Neural cell (in vitro differentiated cells): ENCODE measurements around the gene IFRD1. TPM values are rescaled to one million over a fixed set of nuclear protein-coding genes. Genes with fewer than 3 reads are reported as not detected.

ENCODE experiments used
- H2AFZ ChIP-seq: fragments of 200-600, 300-800 bp; sonication (generic), shearing (Covaris generic); 2 replicates; pipeline ENCODE4 v1.6.0; 2014; ENCODE audit warnings: low read depth, mild to moderate bottlenecking, antibody characterized with exemption, low read length, moderate library complexity
- H3F3A ChIP-seq: fragments of 200-600 bp; shearing (Covaris generic); 2 replicates; pipeline ENCODE4 v1.6.1; 2016; ENCODE audit warnings: mild to moderate bottlenecking, moderate library complexity, mixed read lengths, antibody characterized with exemption, low read length; ENCODE audit not compliant: insufficient read depth, poor library complexity, severe bottlenecking
- H3K27ac ChIP-seq: fragments of 200-600, 300-800 bp; sonication (generic), shearing (Covaris generic); 2 replicates; pipeline ENCODE4 v1.5.1; 2014; ENCODE audit warnings: mild to moderate bottlenecking, low read length, moderate library complexity
- H3K27me3 ChIP-seq: fragments of 300-800, 200-600 bp; sonication (generic), shearing (Covaris generic); 2 replicates; pipeline ENCODE4 v1.6.0; 2014; ENCODE audit warnings: mild to moderate bottlenecking, low read depth, low read length, moderate library complexity; ENCODE audit not compliant: insufficient read depth
- H3K36me3 ChIP-seq: fragments of 300-800, 200-600 bp; sonication (generic), shearing (Covaris generic); 2 replicates; pipeline ENCODE4 v1.5.1; 2014; ENCODE audit warnings: mild to moderate bottlenecking, antibody characterized with exemption, low read length, moderate library complexity; ENCODE audit not compliant: insufficient read depth
- H3K4me2 ChIP-seq: fragments of 300-800, 200-600 bp; sonication (generic), shearing (Covaris generic); 2 replicates; pipeline ENCODE4 v1.6.0; 2014; ENCODE audit warnings: mild to moderate bottlenecking, low read length
- H3K4me3 ChIP-seq: fragments of 300-800, 200-600 bp; sonication (generic), shearing (Covaris generic); 2 replicates; pipeline ENCODE4 v1.5.1; 2014; ENCODE audit warnings: mild to moderate bottlenecking, low read length, moderate library complexity
- H3K79me2 ChIP-seq: fragments of 200-600 bp; shearing (Covaris generic); replicated peaks from 2 replicates; pipeline ENCODE4 v1.6.0; 2014; ENCODE audit warnings: mild to moderate bottlenecking, low read length, moderate library complexity; ENCODE audit not compliant: insufficient read depth
- H3K9ac ChIP-seq: fragments of 300-800, 200-600 bp; sonication (generic), shearing (Covaris generic); 2 replicates; pipeline ENCODE4 v1.6.1; 2016; ENCODE audit warnings: mild to moderate bottlenecking, low read length, mixed read lengths
- H3K9me2 ChIP-seq: fragments of 200-600 bp; shearing (Covaris generic); 2 replicates; pipeline ENCODE4 v1.6.1; 2016; ENCODE audit warnings: mild to moderate bottlenecking, low read length, mixed read lengths; ENCODE audit not compliant: insufficient read depth
- H3K9me3 ChIP-seq: fragments of 200-600, 300-800 bp; sonication (generic), shearing (Covaris generic); 2 replicates; pipeline ENCODE4 v1.6.1; 2016; ENCODE audit warnings: mild to moderate bottlenecking, mixed run types, low read length, moderate library complexity, mixed read lengths
- H4K20me1 ChIP-seq: fragments of 200-600 bp; shearing (Covaris generic); 2 replicates; pipeline ENCODE4 v1.6.1; 2016; ENCODE audit warnings: mild to moderate bottlenecking, mixed run types; ENCODE audit not compliant: insufficient read depth
- EP300 ChIP-seq: fragments of 450-650 bp; conservative IDR thresholded peaks from 2 replicates; pipeline ENCODE4 v1.6.1; 2014; ENCODE audit warnings: antibody characterized with exemption, mild to moderate bottlenecking, moderate library complexity; ENCODE audit not compliant: poor library complexity, severe bottlenecking
- EZH2 ChIP-seq: fragments of 200-600, 300-800 bp; shearing (Covaris generic), sonication (generic); IDR thresholded peaks from 2 replicates; pipeline ENCODE4 v1.6.1; 2014; ENCODE audit warnings: antibody characterized with exemption, low read length, borderline replicate concordance, mild to moderate bottlenecking; ENCODE audit not compliant: insufficient read depth, poor library complexity, severe bottlenecking
- MXI1 ChIP-seq: fragments of 450-650 bp; conservative IDR thresholded peaks from 2 replicates; pipeline ENCODE4 v1.6.1; 2014; ENCODE audit warnings: antibody characterized with exemption, mild to moderate bottlenecking; ENCODE audit not compliant: poor library complexity, severe bottlenecking
- POLR2AphosphoS5 ChIP-seq: IDR thresholded peaks from 2 replicates; pipeline ENCODE4 v1.6.1; 2012
- RAD21 ChIP-seq: fragments of 450-650 bp; conservative IDR thresholded peaks from 2 replicates; pipeline ENCODE4 v1.6.1; 2014; ENCODE audit warnings: antibody characterized with exemption, mild to moderate bottlenecking, moderate library complexity
- SMC3 ChIP-seq: fragments of 450-650 bp; conservative IDR thresholded peaks from 2 replicates; pipeline ENCODE4 v1.6.1; 2014; ENCODE audit warnings: antibody characterized with exemption, mild to moderate bottlenecking, moderate library complexity; ENCODE audit not compliant: poor library complexity
- TAF1 ChIP-seq: IDR thresholded peaks from 2 replicates; pipeline ENCODE4 v1.6.1; 2012; ENCODE audit warnings: low read depth
- polyA plus RNA-seq: library from polyadenylated mRNA; depleted of rRNA; stranded (reverse); fragments of >200 nt; gene quantifications from 2 replicates; pipeline ENCODE4 v1.2.3, GENCODE V29; 2014
- TF ChIP-seq, protein P1 (sequence below): IDR thresholded peaks from 2 replicates; pipeline ENCODE4 v1.6.1; 2012; ENCODE audit warnings: borderline replicate concordance
- TF ChIP-seq, protein P2 (sequence below): fragments of 450-650 bp; IDR thresholded peaks from 2 replicates; pipeline ENCODE4 v1.5.1; 2014; ENCODE audit warnings: antibody characterized with exemption, mild to moderate bottlenecking, moderate library complexity; ENCODE audit not compliant: poor library complexity, severe bottlenecking

Gene IFRD1
- polyA plus RNA-seq, 1 donor from 2014 or later = 270 TPM

DNA sequence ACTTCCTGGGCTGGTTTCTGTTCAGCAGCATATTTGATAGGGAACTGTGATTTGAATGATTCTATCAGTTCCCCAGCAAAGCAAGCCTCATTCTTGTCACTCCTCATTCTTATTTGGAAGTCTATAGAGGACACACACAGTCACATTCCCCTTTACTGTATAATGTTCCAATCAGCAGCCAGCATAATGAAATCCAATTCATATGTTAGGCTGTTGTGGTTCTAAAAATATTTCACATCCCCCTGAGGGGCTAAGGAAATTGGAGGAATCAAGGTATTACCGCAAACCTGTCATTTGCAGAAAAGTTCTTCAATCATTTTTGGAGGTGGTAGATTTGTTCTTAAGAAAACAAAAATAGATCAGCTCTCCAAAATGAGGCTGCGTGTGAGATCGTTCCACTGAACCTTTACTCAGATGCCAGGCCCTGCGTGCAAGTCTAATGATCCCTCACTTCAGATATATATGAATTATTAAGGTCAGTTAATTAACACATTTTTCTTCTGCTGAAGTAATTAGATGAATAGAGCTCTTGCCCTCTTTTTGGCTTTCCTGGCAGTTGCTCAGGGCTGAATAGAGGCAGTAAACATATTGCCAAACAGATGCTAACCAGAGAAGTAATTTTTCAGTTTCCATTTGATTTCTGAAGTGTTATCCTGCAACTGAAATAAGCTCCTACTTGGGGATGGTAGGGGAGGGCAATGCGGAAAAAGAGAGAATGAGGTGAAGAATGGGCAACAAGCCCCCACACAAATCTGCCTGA, 62.4 kb downstream of the IFRD1 start:
- Histone ChIP-seq H3K9me2 (no peaks in the 10 kb centered on the region), H3K27ac (no peak overlapping the region), H3K79me2 (no peaks in the 10 kb centered on the region), H3K36me3 (no peaks in the 10 kb centered on the region), H3K9me3 (no peaks in the 10 kb centered on the region), H3K9ac (no peak overlapping the region), H2AFZ (no peak overlapping the region), H4K20me1 (no peaks in the 10 kb centered on the region), H3F3A (no peaks in the 10 kb centered on the region), H3K4me3 (no peak overlapping the region), H3K4me2 (no peak overlapping the region), H3K27me3 (no peaks in the 10 kb centered on the region)
- TF ChIP-seq POLR2AphosphoS5 (no peak), EZH2 (no peak), TAF1 (no peak), SMC3 (no peak), EP300 (no peak), RAD21 (no peak), MXI1 (no peak)
- TF ChIP-seq, protein P1, sequence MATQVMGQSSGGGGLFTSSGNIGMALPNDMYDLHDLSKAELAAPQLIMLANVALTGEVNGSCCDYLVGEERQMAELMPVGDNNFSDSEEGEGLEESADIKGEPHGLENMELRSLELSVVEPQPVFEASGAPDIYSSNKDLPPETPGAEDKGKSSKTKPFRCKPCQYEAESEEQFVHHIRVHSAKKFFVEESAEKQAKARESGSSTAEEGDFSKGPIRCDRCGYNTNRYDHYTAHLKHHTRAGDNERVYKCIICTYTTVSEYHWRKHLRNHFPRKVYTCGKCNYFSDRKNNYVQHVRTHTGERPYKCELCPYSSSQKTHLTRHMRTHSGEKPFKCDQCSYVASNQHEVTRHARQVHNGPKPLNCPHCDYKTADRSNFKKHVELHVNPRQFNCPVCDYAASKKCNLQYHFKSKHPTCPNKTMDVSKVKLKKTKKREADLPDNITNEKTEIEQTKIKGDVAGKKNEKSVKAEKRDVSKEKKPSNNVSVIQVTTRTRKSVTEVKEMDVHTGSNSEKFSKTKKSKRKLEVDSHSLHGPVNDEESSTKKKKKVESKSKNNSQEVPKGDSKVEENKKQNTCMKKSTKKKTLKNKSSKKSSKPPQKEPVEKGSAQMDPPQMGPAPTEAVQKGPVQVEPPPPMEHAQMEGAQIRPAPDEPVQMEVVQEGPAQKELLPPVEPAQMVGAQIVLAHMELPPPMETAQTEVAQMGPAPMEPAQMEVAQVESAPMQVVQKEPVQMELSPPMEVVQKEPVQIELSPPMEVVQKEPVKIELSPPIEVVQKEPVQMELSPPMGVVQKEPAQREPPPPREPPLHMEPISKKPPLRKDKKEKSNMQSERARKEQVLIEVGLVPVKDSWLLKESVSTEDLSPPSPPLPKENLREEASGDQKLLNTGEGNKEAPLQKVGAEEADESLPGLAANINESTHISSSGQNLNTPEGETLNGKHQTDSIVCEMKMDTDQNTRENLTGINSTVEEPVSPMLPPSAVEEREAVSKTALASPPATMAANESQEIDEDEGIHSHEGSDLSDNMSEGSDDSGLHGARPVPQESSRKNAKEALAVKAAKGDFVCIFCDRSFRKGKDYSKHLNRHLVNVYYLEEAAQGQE = no peak
- TF ChIP-seq, protein P2, sequence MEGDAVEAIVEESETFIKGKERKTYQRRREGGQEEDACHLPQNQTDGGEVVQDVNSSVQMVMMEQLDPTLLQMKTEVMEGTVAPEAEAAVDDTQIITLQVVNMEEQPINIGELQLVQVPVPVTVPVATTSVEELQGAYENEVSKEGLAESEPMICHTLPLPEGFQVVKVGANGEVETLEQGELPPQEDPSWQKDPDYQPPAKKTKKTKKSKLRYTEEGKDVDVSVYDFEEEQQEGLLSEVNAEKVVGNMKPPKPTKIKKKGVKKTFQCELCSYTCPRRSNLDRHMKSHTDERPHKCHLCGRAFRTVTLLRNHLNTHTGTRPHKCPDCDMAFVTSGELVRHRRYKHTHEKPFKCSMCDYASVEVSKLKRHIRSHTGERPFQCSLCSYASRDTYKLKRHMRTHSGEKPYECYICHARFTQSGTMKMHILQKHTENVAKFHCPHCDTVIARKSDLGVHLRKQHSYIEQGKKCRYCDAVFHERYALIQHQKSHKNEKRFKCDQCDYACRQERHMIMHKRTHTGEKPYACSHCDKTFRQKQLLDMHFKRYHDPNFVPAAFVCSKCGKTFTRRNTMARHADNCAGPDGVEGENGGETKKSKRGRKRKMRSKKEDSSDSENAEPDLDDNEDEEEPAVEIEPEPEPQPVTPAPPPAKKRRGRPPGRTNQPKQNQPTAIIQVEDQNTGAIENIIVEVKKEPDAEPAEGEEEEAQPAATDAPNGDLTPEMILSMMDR = no peak

DNA sequence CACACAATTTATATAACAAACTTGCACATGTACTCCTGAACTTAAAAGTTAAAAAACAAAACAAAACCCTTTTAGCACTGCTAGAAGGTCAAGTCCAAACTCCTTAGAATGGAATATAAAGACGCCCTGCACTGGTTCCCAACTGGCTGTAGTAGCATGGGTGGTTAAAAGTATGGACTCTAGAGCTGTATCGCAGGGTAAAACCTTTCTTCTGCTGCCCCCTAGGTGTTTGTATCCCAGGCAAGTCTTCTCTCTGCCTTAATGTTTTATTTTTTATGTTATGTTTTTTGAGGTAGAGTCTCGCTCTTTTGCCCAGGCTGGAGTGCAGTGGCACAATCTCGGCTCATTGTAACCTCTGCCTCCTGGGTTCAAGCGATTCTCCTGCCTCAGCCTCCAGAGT, 65.7 kb downstream of the IFRD1 start:
- no peaks in the 10 kb centered on the region for H3K9me3 ChIP-seq
- H3K9ac ChIP-seq = no peak overlapping the region
- no peaks in the 10 kb centered on the region for H3K27me3 ChIP-seq
- no peaks in the 10 kb centered on the region for H3K36me3 ChIP-seq
- H3K79me2 ChIP-seq = no peaks in the 10 kb centered on the region
- no peak overlapping the region for H2AFZ ChIP-seq
- no peak overlapping the region for H3K27ac ChIP-seq
- H3K9me2 ChIP-seq = no peaks in the 10 kb centered on the region
- H3K4me2 ChIP-seq = no peak overlapping the region
- no peak overlapping the region for H3K4me3 ChIP-seq
- H4K20me1 ChIP-seq = no peaks in the 10 kb centered on the region
- TF ChIP-seq POLR2AphosphoS5 (no peak), TAF1 (no peak), MXI1 (no peak), EP300 (no peak), SMC3 (no peak), RAD21 (no peak), EZH2 (no peak)
- TF ChIP-seq, protein P1 = no peak
- TF ChIP-seq, protein P2 = no peak
- no peaks in the 10 kb centered on the region for H3F3A ChIP-seq
